Stimulated activated CD4-positive, alpha-beta T cell treated with anti-CD3 and anti-CD28 coated beads, Interleukin-2, amount 100 ng/mL, for 24 hours (primary cell): ENCODE measurements around the gene LIPE.
A peak's percentile ranks its signal among the peaks of the same experiment; 100 is the strongest.

Experiments
- DNase-seq, 2 donors: peaks; one replicate each; pipeline ENCODE4 v3.0.0-alpha.2; 2020

LIPE gene

GRCh38 chr19:42442833-42443232, 15.6 kb upstream of the LIPE start, which contains the start of gene CXCL17:
TSS of gene CXCL17 (minus strand) at chr19:42442946. CDS start at chr19:42442832, 114 bp downstream.
- DNase-seq: no peak

- DNase-seq: no peak
Measured at GRCh38 chr19:42441049-42441445, 13.9 kb upstream of the LIPE start.

DNA sequence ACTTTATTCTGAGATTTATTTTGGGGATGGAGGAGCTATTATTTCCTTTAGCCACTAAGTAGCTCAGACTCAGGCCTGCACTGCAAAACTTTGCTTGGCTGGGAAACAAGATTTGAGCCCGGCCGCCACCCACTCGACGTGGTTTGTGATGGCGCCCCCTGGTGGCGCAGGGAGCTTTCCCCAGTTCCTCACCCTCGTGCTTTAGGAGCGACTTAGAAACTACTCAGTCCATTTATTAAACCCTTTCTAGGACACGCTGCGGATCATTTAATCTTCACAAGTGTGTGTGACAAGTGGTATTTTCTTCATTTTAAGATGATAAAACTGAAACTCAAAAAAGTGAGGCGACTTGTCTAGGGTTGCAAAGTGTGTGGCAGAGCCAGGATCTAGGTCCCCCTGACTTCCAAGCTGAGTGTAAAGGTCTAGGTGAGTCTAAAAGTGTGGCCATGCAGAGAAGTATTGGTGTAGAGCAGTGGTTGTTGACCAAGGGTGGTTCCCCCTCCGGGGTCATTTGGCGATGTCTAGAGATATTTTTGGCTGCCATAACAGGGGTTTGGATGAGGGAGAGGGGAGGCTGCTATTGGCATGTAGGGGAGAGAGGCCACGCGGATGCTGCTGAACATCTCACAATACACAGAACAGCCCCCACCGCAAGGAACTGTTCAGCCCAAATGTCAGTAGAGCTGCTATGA, 13.3 kb upstream of the LIPE start:
- DNase-seq: peak; percentile 87 to 89

DNA sequence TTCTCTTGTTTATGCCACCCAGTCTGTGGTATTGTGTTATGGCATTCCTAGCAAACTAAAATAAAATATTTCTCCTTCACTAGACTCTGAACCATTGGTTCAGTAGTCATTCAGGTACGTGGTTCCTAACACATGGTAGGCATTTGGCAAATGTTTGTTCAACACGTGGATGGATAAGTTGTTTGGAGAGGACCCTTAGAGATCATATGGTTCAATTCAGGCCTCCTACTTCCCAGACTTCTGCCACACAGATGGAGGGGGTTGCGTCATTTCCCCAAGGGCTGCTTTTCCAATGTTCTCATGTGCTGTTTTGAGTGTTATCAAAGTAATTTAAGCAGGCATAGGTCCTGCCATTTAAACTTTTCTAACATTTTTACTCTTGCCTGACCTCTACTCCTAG, 8.8 kb upstream of the LIPE start:
- DNase-seq: no peak

DNA sequence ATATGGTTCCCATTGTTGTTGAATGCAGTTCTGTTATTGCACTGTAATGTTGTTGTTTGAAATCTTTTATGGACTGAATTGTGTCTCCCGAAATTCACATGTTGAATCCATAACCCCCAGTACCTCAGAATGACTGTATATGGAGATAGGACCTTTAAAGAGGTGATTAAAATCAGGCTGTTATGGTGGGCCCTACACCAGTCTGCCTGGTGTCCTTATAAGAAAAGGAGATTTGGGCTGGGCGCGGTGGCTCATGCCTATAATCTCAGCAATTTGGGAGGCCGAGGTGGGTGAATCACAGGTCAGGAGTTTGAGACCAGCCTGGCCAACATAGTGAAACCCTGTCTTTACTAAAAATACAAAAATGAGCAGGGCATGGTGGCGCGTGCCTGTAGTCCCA, 8.1 kb upstream of the LIPE start:
- DNase-seq: no peak

GRCh38 chr19:42433503-42434260, 6.5 kb upstream of the LIPE start:
- DNase-seq: peak; percentile 70 to 74

GRCh38 chr19:42431486-42431885, 4.3 kb upstream of the LIPE start:
- DNase-seq: no peak

GRCh38 chr19:42428676-42429075, 1.5 kb upstream of the LIPE start:
- no peak for DNase-seq

GRCh38 chr19:42426643-42427042, 545 bp downstream of the LIPE start:
- no peak for DNase-seq

DNA sequence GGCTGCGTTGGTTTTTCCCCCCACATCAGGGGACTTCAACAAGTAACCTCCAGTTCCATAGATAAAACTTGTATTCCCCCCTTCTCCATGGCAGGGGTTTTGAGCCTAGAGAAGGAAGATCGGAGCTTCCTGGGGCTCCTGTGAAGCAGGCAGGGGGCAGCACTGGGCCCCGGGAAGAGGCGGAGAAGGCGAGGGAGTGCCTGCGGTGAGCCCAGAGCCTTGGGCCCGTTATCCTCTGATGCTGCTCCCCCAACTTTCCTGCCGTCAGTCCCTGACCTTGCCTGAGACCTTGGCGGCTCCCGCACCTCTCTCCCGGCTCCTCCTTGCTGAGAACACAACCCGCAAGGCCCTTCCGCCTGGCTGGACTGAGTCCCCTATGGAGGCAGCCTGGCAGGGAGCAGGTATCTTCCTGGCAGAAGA, 2.5 kb downstream of the LIPE start:
- DNase-seq: no peak

- no peak for DNase-seq
Measured at GRCh38 chr19:42424345-42424707, 2.9 kb downstream of the LIPE start.

- peak; percentile 94 to 95 for DNase-seq
Measured at GRCh38 chr19:42423462-42424344, 3.5 kb downstream of the LIPE start.

- peak; percentile 51 to 56 for DNase-seq
Measured at GRCh38 chr19:42422901-42423461, 4.2 kb downstream of the LIPE start.

- no peak for DNase-seq
Measured at GRCh38 chr19:42422092-42422900, 4.9 kb downstream of the LIPE start.

- DNase-seq: no peak
Measured at GRCh38 chr19:42421591-42422031, 5.6 kb downstream of the LIPE start.

DNA sequence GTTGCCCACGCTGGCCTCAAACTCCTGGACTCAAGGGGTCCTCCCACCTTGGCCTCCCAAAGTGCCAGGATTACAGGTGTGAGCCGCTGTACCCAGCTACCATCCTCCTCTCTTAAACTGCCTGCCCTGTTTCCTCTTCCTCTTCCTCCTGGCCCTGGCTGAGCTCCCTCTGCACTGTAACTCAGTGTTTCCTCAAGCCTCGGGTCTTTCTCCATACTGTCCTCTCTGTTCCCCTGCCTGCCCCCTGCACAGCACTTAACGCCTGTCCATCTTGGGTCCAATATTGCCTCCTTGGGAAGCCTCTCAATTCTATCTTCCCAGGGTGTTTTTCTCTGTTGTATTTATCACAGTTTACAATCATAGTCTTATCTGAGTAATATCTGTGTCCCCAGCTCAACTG, 6.1 kb downstream of the LIPE start:
- DNase-seq: no peak

GRCh38 chr19:42420055-42420544, 7.1 kb downstream of the LIPE start:
- DNase-seq: peak; percentile 83 to 84

GRCh38 chr19:42419309-42419708, 7.9 kb downstream of the LIPE start:
- DNase-seq: no peak

DNA sequence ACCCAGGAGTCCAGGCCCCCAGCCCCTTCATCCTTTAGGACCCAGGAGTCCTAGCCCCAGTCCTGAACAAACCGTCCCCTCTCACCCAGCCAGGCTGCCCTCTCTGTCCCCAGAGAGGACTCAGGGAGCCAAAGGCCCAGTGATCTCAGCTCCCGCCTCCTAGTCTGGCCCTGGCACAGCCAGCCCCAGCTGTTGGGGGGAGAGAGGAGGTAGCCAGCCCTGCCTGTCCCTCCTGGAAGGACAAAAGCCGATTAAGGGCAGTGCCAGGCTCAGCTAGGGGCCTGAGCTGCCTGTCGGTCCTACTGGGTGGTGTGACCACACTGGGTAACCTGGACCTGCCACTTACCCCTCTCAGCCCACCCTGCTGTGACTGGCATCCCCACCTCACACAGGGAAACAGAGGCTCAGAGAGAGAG, 14.5 kb downstream of the LIPE start:
- DNase-seq: no peak

DNA sequence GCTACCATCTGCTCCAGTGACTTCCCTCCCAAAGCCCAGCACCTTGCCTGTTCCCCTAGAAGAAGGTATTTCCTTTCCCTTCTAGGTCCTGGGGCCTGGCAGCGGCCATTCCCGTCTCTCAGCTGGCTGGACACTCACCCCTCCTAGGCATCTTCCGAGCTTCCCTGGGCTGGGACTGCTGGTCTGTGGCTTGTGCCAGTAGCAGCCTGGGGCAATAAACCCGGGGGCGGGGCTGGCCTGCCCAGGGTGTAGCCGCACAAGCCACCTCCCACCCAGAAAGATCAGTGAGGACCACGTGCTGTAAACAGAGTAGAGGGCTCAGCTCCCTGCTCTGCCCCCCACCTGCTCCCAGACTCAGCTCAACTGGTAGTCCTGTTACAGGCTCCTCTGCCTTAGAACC, 15.0 kb downstream of the LIPE start:
- DNase-seq: no peak

DNA sequence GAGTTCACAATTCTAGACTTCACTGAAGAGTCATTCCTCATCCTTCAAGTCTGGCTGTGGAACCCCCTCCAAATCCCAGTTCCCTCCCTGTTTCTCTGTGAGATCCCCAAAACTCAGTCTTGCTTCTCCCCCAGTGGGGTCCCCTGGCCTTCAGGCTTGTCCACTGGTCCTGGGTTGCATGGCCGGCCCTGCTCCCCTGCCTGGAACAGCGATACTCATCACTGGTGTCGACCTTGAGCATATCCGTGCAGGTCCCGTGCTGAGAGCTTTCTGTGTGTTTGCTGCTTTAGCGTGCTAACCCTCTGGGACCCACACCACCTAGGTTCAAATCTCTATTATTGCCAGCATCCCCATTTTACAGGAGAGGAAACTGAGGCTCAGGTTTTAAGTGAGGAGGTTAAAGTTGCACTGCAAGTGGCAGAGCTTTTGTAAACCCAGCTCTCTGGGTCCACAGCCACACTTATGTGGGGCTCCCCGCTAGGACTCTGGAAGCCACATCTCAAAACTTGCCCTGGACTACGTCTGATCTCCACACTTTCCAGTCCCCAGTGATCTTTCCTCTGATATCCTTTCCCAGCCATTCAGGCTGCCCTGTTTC, 15.5 kb downstream of the LIPE start:
- DNase-seq: no peak

- DNase-seq: no peak
Measured at GRCh38 chr19:42410371-42410770, 16.8 kb downstream of the LIPE start.
